ENCODE results near the gene GIPC3. TPM values are rescaled to one million over a fixed set of nuclear protein-coding genes. Genes with fewer than 3 reads are reported as not detected.

GIPC3 gene
- total RNA-seq, 1 experiment from 2014 or later: not detected

DNA sequence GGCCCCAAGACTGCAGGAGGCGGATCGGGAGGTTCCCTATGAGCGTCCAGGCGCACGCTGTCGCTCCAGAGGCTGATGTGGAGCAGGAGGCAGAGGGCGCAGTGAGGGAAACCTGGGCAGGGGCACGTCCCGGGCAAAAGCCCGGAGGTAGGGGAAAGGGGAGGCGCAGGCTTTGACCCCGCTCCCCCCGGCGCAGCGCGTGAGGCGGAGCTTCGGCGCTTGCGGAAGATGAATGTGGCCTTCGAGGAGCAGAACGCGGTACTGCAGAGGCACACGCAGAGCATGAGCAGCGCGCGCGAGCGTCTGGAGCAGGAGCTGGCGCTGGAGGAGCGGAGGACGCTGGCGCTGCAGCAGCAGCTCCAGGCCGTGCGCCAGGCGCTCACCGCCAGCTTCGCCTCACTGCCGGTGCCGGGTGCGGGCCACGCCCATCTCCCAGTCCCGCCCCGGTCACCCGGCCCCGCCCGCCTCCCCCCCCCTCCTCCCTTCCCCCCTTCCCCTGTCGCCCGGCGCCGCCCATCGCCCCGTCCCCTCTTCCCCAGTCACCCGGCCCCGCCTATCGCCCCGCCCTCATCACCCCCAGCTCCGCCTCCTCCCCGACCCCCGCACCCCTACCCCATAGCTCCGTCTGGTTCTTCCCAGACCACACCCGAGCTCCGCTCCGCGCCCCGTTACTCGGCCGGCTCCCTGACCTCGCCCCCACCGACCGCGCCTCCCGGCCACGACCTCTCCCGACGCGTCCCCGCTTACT is 8.4 kb upstream of the GIPC3 start:
- no TSS peak for BruUV-seq (replicated peaks)
- CTCF ChIA-PET: no interaction called here
- no peak for DNase-seq (ENCODE audit: unreplicated experiment)
- POLR2A ChIA-PET: interaction anchor here (0.5 kb wide), 1 partner anchor 92 kb away, joined by 3 read pairs; no protein-coding TSS in a partner anchor
- peaks cover 39% of the 10 kb centered on the region for H3K36me3 Mint-ChIP-seq (ENCODE audit: insufficient read depth, unreplicated experiment)
- no peaks in the 10 kb centered on the region for H3K27me3 Mint-ChIP-seq (ENCODE audit: insufficient read depth, unreplicated experiment)
- intact Hi-C loops (cut with micrococcal nuclease): no loop called here
- no peaks in the 10 kb centered on the region for H3K9me3 Mint-ChIP-seq (ENCODE audit: unreplicated experiment)
- H3K4me1 Mint-ChIP-seq (ENCODE audit: insufficient read depth, unreplicated experiment): peaks cover 15% of the 10 kb centered on the region
- no peak overlapping the region for H3K4me3 Mint-ChIP-seq (ENCODE audit: unreplicated experiment)
- TF ChIP-seq CTCF (IDR thresholded peaks at IDR 0.05; ENCODE audit: unreplicated experiment): no peak
- H3K27ac Mint-ChIP-seq (ENCODE audit: low read depth, unreplicated experiment): no peak overlapping the region

DNA sequence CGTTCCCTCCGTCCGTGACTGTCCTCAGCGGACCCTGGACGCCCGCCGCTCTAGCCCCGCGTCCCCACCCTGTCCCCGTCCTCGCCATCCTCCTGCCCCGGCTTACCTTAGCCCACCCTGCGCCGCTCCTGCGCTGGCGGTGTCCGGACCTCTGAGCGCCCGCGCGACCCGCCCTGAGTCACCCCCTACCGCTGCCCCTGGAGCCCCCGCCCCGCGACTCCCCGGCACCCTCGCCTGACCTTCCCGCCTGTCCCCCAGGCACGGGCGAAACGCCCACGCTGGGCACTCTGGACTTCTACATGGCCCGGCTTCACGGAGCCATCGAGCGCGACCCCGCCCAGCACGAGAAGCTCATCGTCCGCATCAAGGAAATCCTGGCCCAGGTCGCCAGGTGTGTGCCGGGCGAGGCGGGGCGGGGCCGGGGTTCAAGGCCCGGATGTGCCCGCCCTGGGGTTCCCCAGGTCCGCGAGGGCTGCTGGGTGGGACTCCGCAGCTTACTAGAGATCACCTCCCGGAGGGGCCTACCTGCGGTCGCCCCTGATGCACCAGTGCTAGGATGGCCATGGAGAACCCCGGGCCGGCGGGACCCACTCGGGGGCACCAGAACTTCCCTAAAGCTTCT is 7.4 kb upstream of the GIPC3 start:
- BruUV-seq (replicated peaks): no TSS peak
- Mint-ChIP-seq H3K27ac (ENCODE audit: low read depth, unreplicated experiment) (no peak overlapping the region), H3K9me3 (ENCODE audit: unreplicated experiment) (no peaks in the 10 kb centered on the region), H3K27me3 (ENCODE audit: insufficient read depth, unreplicated experiment) (no peaks in the 10 kb centered on the region), H3K4me1 (ENCODE audit: insufficient read depth, unreplicated experiment) (peaks cover 15% of the 10 kb centered on the region), H3K36me3 (ENCODE audit: insufficient read depth, unreplicated experiment) (peaks cover 35% of the 10 kb centered on the region), H3K4me3 (ENCODE audit: unreplicated experiment) (no peak overlapping the region)
- intact Hi-C loops (cut with micrococcal nuclease): no loop called here
- DNase-seq (ENCODE audit: unreplicated experiment): no peak
- no peak for TF ChIP-seq CTCF (IDR thresholded peaks at IDR 0.05; ENCODE audit: unreplicated experiment)
- POLR2A ChIA-PET: interaction anchor here (0.6 kb wide), 1 partner anchor 33 kb away, joined by 3 read pairs; no protein-coding TSS in a partner anchor
- CTCF ChIA-PET: interaction anchor here (0.6 to 1.6 kb wide), 3 partner anchors 11 to 31 kb away, joined by 3 to 5 read pairs (median 3); no protein-coding TSS in a partner anchor

GRCh38 chr19:3578390-3578789 is 6.9 kb upstream of the GIPC3 start:
- H3K27me3 Mint-ChIP-seq (ENCODE audit: insufficient read depth, unreplicated experiment): no peaks in the 10 kb centered on the region
- BruUV-seq (replicated peaks): no TSS peak
- CTCF ChIA-PET: interaction anchor here (0.6 to 1.6 kb wide), 3 partner anchors 10 to 32 kb away, joined by 3 to 5 read pairs (median 3); no protein-coding TSS in a partner anchor

More at GRCh38 chr19:3578390-3578789, 6.9 kb upstream of the GIPC3 start:
- no peak for TF ChIP-seq CTCF (IDR thresholded peaks at IDR 0.05; ENCODE audit: unreplicated experiment)
- Mint-ChIP-seq H3K27ac (ENCODE audit: low read depth, unreplicated experiment) (no peak overlapping the region), H3K9me3 (ENCODE audit: unreplicated experiment) (no peaks in the 10 kb centered on the region), H3K36me3 (ENCODE audit: insufficient read depth, unreplicated experiment) (peaks cover 35% of the 10 kb centered on the region), H3K4me3 (ENCODE audit: unreplicated experiment) (no peak overlapping the region), H3K4me1 (ENCODE audit: insufficient read depth, unreplicated experiment) (peaks cover 15% of the 10 kb centered on the region)
- no peak for DNase-seq (ENCODE audit: unreplicated experiment)
- POLR2A ChIA-PET: interaction anchor here (0.6 to 0.8 kb wide), 2 partner anchors 29 to 33 kb away, joined by 3 read pairs; no protein-coding TSS in a partner anchor
- intact Hi-C loops (cut with micrococcal nuclease): no loop called here

All from MCF 10A (cell line).